GF-D8 (cell line): ENCODE results near the gene GAK.

Experiments used
- DNase-seq: peaks from one replicate; lab custom pipeline; 2025; lab: John Stamatoyannopoulos, UW

Gene GAK

DNA sequence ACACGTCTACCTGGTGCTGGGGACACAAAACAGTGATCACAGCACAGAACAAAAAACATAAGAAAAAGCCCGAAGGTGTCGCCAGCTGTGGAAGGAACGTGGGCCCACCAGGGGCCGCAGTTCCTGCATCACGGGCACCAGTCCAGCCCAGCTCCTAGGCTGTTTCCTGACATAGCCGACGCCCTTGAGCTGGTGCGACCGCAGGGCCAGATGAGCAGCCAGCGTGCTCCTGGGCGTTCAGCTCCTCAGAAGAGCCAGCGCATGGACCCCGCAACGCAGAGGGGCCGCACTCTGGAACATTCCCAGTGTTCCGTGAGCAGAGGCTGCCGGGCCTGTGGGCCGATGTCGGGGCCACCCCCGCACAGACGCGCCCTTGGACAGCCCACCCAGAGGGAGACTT lies 44.1 kb downstream of the GAK start:
- DNase-seq: no peak

DNA sequence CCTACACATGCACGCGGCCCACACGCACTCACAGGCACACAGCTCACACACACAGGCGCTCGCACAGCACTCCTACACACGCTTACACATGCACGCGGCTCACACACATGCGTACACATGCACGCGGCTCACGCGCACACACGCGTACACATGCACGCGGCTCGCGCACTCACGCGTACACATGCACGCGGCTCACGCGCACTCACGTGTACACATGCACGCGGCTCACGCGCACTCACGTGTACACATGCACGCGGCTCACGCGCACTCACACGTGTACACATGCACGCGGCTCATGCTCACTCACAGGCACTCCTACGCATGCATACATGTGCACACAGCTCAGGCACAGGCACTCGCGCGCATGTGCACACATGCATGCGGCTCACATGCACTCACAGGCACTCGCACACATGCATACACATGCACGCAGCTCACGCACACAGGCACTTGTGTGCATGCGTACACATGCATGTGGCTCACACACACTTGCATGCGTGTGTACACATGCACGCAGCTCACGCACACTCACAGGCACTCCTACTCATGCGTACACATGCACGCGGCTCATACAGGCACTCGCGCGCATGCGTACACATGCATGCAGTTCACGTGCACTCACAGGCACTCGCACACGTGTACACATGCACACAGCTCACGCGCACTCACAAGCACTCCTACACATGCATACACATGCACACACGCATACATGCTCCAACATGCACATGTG lies 44.9 kb downstream of the GAK start:
- DNase-seq: no peak

DNA sequence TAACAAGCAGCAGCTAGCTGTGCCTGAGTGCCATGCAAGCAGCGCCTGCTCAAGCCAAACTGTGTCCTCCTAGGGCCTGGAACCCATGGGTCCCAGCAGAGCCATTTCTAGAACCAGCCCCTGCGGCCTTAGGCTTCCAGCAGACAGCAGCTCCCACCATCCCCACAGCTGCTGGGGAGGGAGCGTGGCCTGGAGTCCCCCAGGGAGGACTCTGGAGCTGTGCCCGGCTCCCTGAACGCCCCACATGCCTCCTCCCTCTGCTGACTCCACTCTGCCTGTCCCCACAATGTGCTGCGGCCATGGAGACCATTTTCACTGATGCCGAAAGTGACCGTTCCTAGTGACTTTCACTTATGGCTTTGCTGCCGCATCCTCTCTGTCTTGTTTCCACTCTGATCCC lies 45.9 kb downstream of the GAK start:
- DNase-seq: no peak

DNA sequence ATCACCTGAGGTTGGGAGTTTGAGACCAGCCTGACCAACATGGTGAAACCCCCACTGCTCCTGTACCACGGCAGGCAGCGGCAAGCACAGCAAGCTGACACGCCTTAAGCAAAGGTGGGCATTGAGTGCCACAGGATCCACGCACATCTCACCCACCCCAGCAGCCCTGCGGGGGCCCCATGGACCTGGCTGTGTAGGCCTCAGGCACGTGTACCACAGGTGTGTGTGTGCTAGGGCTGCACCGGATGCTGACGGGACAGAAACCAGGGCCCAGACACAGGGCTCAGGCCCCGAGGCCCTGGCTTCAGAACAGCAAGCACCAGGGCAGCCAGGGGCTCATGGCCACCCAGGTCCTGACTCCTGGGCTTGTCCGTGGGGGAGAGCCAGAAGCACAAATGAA lies 46.8 kb downstream of the GAK start:
- no peak for DNase-seq

DNA sequence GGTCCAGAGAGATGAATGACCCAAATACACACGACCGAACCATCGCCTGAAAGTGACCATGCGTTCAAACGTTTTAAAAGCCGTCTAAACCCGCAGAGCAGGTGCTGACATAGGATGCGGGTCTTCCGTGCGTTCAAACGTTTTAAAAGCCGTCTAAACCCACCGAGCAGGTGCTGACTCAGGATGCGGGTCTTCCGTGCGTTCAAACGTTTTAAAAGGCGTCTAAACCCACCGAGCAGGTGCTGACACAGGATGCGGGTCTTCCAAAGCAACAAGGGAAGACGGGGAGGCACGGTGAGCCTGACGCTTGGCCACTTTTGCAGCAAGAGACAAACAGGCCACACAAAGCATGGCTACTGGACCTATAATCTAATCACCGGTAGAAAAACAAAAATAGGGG lies 47.2 kb downstream of the GAK start:
- DNase-seq: no peak

DNA sequence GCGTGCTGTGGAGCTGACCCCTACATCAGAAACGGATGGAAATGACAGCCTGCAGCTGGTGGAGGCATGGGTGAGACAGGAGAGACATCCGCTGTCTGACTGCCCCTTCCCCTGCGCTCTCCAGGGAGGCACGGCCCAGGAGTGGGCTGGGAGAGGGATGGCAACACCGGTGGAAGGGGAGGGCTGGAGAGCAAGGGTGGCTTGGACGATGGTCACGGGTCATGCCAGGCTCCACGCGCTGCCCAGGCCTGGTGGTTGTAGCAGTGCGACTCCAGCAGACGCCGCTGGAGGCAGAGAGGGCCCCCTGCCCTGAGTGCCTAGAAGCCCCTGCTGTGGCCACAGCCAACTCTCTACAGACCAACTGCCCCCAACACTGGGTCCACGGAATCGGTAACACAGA lies 47.9 kb downstream of the GAK start:
- DNase-seq: no peak

DNA sequence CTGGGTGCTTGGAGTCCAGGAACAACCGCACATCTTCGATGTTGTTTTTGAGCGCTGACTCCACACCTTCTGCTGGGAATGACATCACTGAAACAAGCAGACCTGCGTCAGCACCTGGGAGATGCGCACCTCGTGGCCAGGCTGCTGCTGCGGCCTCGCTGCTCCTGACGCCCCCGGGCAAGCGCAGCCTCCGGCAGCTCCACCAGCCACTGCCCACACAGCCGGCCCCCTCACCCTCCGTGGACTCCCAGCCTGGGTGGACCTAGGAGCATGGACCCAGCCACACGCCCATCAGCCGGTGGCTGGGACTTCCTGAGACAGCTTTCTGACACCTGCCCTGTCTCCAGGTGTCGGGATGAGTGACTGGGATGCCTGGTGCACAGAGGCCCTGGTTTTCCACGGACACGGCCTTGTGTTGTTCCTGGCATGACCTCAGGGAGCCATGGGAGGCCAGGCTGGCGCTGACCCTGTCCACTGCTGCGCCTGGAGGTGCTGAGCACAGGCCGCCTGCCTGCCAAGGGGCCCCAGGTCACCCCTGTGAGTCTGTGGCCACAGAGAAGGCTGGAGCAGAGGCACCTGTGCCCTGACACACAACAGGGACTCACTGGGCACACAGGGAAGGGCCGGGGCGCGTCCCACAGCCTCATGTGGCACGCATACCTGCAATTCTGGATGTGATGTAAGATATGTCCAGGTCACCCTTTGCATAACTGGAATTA lies 48.6 kb downstream of the GAK start:
- DNase-seq: no peak

DNA sequence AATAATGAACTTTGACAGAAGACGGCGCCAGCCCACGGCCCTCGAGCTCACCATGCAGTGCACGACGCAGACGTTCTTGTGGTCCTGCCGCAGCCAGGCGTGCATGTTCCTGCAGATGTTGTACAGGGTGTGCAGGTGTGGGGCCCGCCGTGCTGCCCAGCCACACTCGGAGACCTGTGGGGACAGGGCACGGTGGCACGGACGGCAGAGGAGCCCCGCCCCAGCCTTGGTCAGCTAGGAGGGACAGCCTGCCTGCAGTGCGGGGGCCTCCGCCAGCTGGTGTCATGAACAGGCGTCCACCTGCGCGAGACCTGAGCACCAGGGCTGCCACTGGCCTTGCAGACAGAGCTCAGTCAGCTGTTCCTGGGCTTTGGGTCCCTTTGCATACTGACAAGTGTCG lies 49.5 kb downstream of the GAK start:
- no peak for DNase-seq

DNA sequence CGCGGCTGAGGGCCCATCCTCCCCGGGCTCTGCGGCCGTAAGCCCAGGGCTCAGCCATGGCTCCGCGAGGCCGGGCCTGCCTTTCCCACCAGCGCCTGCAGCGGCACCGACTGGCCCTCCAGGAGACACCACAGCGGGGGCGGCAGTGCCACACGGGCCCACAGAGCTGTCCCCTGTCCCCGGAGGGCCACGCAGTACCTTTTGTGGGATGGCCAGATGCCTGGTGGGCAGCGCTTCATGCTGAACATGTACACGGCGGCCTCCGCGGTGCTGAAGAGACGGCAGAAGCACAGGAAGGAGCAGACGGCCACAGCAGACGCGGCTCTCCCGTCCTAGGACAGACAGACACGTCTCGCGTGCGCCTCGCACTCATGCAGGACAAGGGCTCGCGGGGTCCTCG lies 50.4 kb downstream of the GAK start:
- no peak for DNase-seq

DNA sequence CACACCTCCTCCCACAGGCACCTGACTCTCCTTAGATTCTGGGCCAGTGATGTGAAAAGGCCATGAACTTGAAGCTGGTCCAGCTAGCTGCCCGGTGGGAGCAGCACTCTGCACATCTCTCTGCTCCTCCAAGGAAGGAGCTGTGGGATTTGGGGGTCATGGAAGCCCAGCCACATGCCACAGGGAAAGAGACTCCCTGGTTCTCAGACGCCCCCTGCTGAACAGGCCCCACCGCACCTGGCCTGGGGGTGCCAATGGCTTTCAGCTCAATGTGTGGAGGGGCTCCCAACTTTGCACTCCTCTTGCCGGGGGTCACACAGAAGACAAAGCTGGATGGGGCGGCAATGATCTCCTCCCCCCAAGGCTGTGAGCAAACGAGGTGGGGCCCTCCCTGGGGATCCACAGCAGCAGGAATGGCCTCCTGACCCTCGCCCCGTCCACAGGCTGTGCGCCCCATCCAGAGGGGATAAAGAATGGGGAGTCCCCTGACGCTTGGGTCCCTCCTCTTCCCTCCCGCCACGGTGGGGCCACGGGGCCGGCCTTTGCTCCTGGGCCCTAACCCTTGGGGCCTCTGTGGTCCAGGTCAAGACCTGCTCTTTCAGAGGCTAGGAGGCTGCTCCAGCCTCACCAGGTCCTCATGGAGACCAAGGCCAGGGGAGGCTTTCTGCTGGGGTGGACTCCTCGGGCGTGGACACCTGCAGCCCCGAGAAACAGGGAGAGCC lies 51.3 kb downstream of the GAK start:
- DNase-seq: no peak

DNA sequence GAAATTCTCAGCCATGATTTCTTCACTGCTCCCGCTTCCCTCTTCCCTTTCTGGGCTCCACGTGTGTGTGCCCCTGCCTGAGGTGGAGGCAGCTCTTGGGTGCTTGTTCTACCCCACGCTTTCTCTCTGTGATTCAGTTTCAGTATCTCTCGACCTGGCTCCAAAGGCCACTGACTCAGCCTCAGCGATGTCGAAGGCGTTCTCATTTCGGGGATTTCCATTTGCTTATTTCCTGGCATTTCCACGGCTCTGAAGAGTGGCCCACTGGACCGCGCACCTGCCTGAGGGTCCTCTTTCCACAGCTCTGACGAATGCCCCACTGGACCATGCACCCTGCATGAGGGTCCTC lies 52.4 kb downstream of the GAK start:
- no peak for DNase-seq

DNA sequence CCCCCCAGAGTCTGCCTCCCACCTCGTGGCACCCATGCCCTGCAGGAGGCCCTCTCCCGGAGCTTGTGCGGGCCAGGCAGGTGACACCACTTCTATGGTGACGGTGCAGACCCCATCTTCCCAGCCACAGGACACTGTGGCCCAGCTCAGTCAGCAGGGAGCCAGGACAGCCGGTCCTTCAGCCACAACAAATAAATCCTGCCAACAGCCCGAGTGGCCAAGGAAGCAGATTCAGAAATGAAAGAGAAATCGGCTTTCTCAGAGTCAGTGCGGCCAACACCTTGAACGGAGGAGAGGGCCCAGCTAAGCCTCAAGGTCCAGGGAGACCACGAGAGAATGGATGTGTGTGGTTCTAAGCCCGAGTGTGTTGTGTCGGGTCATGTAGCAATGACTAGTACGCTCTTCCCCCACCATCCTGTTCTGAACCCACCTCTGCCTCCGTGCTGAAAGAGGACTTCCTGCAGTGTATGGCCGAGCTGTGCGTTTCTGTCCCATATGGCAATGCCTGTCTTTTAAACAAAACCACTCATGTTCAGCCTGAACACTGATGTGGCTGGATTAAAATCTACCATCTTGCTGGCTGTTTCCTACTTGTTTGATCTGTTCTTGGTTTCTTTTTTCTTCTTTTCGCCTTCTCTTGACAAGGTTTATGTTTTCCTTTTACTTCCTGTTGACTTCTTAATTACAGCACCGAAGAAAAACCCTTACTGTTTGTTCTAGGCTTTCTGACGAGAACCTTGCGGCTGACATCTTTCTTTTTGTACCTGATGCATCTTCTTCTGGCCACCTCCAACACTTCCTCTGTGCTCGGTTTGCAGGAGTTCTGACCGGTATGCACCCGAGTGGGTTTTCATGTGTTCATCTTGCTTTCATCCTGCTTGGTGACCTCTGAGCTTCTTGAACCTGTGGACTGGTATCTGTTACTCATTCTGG lies 53.1 kb downstream of the GAK start:
- DNase-seq: no peak

DNA sequence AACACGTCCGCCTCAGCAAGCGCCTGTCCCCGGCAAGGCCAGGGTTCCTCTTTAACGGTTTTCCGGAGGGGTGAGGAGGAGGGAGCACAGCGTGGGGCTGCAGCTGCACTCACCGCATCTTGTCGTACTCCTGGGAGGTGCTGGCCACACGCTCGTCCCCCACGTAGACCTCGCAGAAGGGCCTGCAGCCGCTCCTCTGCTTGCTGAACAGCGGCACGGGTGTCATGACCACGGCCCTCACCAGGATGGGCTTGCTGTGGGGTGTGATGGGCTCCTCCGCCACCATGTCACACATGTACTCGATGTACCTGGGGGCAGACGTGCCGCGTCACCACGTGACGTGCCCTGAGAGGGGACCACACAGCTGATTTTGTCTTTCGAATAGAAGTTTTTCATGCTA lies 54.6 kb downstream of the GAK start:
- DNase-seq: no peak

DNA sequence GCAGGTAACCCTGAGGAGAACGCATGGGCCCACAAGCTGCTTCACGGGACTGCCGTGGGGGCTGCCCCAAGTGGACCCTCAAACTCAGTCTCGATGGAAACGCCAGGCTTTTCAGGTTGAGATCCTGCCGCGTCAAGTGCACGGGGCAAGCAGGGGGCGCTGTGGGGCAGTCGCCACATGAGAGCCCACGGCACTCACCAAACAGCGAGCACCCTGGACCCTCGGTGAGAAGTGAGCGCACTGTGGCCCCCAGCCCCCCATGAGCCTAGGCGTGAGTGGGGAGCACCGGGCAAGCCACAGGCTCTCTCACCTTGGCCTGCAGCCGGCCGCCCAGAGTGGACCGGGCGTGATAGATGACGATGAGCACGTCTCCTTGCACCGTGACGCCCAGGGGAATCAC lies 55.3 kb downstream of the GAK start:
- no peak for DNase-seq

DNA sequence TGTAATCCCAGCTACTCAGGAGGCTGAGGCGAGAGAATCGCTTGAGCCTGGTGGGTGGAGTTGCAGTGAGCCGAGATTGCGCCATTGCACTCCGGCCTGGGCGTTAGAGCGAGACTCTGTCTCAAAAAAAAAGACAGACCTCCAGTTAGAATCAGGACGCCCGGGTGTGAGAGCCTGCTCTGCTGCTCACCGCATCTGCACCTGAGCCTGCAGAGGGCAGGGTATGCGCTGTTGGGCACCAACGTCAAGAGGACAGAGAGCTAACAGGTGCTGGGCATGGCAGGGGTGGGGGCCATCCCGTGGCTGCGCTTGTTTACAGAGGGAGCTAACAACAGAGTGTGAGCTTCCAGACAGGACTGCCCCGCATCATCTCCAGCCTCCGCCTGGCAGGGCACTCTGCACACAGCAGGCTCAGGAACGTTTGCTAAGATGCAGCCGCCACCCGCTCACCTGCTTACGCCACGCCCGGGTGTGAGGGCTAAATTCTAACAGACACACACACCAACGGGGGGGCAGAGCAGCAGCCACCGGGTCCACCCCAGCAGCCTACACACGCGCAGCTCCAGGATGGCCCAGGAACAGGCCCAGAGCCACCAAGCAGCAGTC lies 56.2 kb downstream of the GAK start:
- DNase-seq: no peak

DNA sequence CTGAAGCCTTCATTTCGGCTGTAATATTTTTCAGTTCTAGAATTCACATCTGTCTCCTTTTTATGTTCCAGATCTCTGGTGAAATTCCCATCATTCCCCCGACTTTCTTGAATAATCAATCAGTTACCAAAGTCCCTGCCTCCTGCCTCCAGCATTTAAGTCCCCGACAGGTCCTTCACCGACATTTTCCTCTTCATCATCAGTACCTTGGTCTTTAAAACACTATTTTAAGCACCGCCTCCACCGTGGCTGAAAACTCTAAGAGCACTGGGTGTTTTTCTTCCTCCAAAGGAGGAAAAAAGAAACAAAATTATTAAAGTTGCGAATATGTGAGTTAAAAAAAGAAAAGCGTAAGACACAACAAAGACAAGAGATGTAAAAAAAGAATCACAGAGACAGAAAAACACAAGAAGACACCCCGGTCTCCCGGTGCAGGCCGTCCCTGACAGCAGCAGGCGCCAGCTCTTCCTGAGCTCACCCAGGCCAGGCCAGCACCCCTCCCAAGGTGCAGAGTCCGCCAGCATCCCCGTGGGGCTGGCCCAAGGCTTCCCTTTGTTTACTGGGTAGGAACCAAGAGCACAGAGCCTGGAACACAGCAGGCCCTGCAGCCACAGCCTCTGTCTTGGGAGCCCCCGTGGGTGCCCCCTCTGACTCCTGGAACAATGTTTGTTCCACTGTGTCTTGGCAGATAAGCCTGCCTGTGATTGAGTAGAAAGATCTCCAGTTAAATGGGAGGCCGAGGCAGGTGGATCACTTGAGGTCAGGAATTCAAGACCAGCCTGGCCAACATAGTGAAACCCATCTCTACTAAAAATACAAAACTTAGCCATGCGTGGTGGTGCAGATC lies 56.9 kb downstream of the GAK start:
- no peak for DNase-seq

DNA sequence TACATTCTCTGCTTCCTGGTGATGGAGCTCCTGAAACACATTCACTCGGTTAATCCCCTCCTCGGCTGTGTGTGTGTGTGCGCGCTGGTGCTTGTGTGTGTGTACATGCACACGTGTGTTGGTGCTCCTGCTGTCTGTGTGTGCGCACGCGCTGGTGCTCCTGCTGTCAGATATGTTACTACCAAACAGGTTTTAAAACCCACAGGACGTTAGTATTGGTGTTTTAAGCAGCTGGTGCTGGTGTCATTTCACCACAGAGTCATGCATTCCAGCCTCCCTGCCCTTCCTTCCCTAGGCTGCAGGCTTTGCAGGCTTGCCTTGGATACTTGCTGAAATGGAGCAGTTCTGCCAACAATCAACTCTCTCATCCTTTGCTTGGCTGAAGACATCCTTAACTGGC lies 58.1 kb downstream of the GAK start:
- DNase-seq: no peak

DNA sequence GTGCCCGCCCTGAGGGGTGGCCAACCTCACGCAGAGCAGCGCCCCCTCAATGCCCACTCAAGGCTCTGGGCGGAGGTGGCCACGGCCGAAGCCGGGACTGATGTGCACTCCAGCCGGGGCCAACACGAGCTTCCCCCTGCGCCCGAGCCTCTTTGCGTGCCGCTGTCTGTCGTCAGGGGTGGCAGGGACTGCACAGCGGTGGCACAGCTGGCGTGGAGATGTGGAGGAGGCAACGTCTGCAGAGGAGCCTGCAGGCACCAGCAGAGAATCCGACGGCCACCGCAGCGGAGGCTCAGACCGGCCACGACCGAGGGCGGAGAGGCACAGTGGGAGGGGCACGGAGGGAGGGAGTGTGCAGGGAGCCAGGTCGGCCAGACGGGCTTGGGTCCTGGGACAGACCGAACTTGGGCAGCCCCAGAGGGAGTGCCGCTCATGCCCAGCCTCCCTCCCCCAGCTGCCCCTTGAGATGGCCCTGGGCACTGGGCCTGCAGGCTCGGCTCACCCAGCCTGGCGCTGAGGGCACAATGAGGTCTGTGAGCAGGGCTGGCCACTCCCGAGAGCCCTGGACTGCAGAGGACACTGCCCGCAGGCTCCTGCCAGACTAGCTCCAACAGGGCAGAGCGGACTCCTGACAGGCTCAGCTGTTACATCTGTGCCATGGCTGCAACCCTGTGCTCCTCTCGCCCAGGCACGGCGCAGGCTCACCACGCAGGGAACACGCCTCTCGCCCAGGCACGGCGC lies 59.7 kb downstream of the GAK start:
- no peak for DNase-seq

DNA sequence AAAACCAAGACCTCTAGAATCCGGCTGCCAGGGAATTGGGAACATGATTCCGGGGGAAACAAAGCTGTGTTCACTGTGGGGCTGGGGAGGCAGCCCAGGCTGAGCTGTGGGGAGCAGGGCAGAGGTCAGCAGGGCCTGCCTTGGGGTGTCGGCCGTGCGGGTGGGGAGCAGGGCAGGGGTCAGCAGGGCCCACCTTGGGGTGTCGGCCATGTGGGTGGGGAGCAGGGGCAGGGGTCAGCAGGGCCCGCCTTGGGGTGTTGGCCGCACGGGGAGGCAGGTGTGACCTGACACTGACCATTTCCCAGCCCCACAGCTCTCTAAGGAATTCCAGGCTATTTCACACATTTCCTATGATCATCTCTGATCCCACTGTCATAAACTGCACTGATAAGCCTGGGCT lies 60.6 kb downstream of the GAK start:
- no peak for DNase-seq

DNA sequence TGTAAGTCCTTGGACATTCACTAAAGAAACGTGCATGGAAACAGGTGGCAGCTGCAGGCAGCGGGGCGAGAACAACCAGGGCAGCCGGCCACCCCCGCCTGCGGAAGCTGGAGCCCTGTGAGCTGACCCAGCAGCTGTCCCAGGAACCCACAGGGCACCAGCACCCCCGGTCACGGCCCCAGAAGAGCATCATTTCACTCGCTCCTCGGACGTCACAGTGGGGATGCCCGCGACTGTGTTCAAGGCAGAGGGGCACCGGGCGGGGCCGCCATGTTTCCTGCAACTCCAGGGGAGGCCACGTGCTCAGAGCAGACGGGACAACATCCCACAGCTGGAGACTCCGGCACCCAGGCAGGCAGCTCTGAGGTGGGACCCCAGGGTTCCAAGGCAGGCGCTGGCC lies 61.2 kb downstream of the GAK start:
- no peak for DNase-seq
